ENCODE results near the gene PSORS1C2. TPM values are rescaled to one million over a fixed set of nuclear protein-coding genes. Genes with fewer than 3 reads are reported as not detected.

PSORS1C2 gene
- polyA plus RNA-seq, 2 of the 4 experiments (the other 2 are of a cell fraction) = 0.08 TPM; not detected in 1

- no peak for DNase-seq (ENCODE audit: low read depth in 1 of 2, low spot score in 1 of 2)
- ChIA-PET POLR2A (no interaction called here), CTCF (interaction anchor here (0.8 to 3.8 kb wide), 10 partner anchors 11 to 552 kb away, joined by 3 to 19 read pairs (median 4); partner anchors contain the start of genes C6orf15 and PSORS1C1)
- no peak overlapping the region for H3K27ac ChIP-seq
- H3K4me3 ChIP-seq = no peak overlapping the region
- H3K9me3 ChIP-seq = no peaks in the 10 kb centered on the region
- FAIRE-seq = no peak
- H3K4me1 ChIP-seq = peaks cover 16% of the 10 kb centered on the region
- no peak for ATAC-seq
- no peak for TF ChIP-seq E2F6 (IDR thresholded peaks at IDR 0.05; ENCODE audit: borderline replicate concordance, low read depth)
- TF ChIP-seq FOSL2 (IDR thresholded peaks at IDR 0.05) = no peak
- peak; percentile 56; the same call in 1 of the 2 replicates for TF ChIP-seq FOSL2 (CRISPR knock-in tag; IDR thresholded peaks at IDR 0.05)
- 61% methylated on average over 11 of the region's 12 CpGs for WGBS (ENCODE audit: missing lambda C conversion rate)
- peak overlapping the region; percentile 26; the same call in 2 of the 3 replicates for H3K4me2 ChIP-seq
These were observed 45.9 kb downstream of the PSORS1C2 start for GRCh38 chr6:31092769-31093505.

GRCh38 chr6:31092238-31092637, 46.6 kb downstream of the PSORS1C2 start:
- CTCF ChIA-PET = interaction anchor here (0.6 to 3.8 kb wide), 8 partner anchors 10 to 551 kb away, joined by 3 to 19 read pairs (median 4); partner anchors contain the start of gene PSORS1C1
- peaks cover 17% of the 10 kb centered on the region for H3K4me1 ChIP-seq
- no peak overlapping the region for H3K27ac ChIP-seq
- no peak for ATAC-seq
- H3K9me3 ChIP-seq = no peaks in the 10 kb centered on the region
- TF ChIP-seq KDM1A (IDR thresholded peaks at IDR 0.05; ENCODE audit: low read depth) (no peak), ZFP36 (IDR thresholded peaks at IDR 0.05; ENCODE audit: borderline replicate concordance, partially characterized antibody) (peak; percentile 41), RNF2 (IDR thresholded peaks at IDR 0.05; ENCODE audit: borderline replicate concordance, low read depth) (no peak), HMGXB4 (CRISPR knock-in tag; IDR thresholded peaks at IDR 0.05; ENCODE audit: borderline replicate concordance) (no peak)
- WGBS (ENCODE audit: missing lambda C conversion rate) = 94% methylated on average over 2 of the region's 2 CpGs
- no peak for DNase-seq (ENCODE audit: low read depth in 1 of 2, low spot score in 1 of 2)
- no peak overlapping the region for H3K4me2 ChIP-seq
- POLR2A ChIA-PET = no interaction called here
- no peak for FAIRE-seq
- no peak overlapping the region for H3K4me3 ChIP-seq

GRCh38 chr6:31091680-31092079, 47.2 kb downstream of the PSORS1C2 start:
- DNase-seq (ENCODE audit: low read depth in 1 of 2, low spot score in 1 of 2) (no peak), FAIRE-seq (no peak), ATAC-seq (no peak)
- TF ChIP-seq ZC3H11A (IDR thresholded peaks at IDR 0.05) (no peak), RFX5 (IDR thresholded peaks at IDR 0.05) (no peak), ATOH8 (CRISPR knock-in tag; IDR thresholded peaks at IDR 0.05; ENCODE audit: low read depth) (no peak), GATA3 (IDR thresholded peaks at IDR 0.05; ENCODE audit: borderline replicate concordance) (no peak), REST (IDR thresholded peaks at IDR 0.05) (no peak), CEBPB (IDR thresholded peaks at IDR 0.05) (no peak), NFE2L2 (conservative IDR thresholded peaks at IDR 0.05; ENCODE audit: low read length) (no peak), MAX (IDR thresholded peaks at IDR 0.05) (no peak), CTCF (IDR thresholded peaks at IDR 0.05) (no peak), FOSL2 (IDR thresholded peaks at IDR 0.05) (no peak), FOSL2 (CRISPR knock-in tag; IDR thresholded peaks at IDR 0.05) (no peak), TFCP2L1 (CRISPR knock-in tag; IDR thresholded peaks at IDR 0.05) (no peak), ZFP36 (IDR thresholded peaks at IDR 0.05; ENCODE audit: borderline replicate concordance, partially characterized antibody) (no peak), FOSB (CRISPR knock-in tag; IDR thresholded peaks at IDR 0.05) (no peak), JUN (IDR thresholded peaks at IDR 0.05) (no peak), POLR2A (IDR thresholded peaks at IDR 0.05; ENCODE audit: low read length) (no peak), EHMT2 (IDR thresholded peaks at IDR 0.05; ENCODE audit: low read depth) (no peak), NPAS2 (CRISPR knock-in tag; IDR thresholded peaks at IDR 0.05; ENCODE audit: borderline replicate concordance) (no peak)
- ChIA-PET CTCF (interaction anchor here (0.6 to 3.8 kb wide), 8 partner anchors 9 to 550 kb away, joined by 3 to 19 read pairs (median 4); no protein-coding TSS in a partner anchor), POLR2A (no interaction called here)
- peaks cover 22% of the 10 kb centered on the region for H3K4me1 ChIP-seq
- WGBS (ENCODE audit: missing lambda C conversion rate) = 53% methylated on average over 3 of the region's 3 CpGs
- no peak overlapping the region for H3K27ac ChIP-seq
- no peak overlapping the region for H3K4me2 ChIP-seq
- no peaks in the 10 kb centered on the region for H3K9me3 ChIP-seq
- no peak overlapping the region for H3K4me3 ChIP-seq

Measured in A549 (cell line).